ENCODE results near the gene PPP4R3B.
"Not testable (repeated sequence)": the region's sequence is repeated elsewhere in the genome, so short reads cannot be mapped to it uniquely, and the experiment has no call there.

Gene PPP4R3B

DNA sequence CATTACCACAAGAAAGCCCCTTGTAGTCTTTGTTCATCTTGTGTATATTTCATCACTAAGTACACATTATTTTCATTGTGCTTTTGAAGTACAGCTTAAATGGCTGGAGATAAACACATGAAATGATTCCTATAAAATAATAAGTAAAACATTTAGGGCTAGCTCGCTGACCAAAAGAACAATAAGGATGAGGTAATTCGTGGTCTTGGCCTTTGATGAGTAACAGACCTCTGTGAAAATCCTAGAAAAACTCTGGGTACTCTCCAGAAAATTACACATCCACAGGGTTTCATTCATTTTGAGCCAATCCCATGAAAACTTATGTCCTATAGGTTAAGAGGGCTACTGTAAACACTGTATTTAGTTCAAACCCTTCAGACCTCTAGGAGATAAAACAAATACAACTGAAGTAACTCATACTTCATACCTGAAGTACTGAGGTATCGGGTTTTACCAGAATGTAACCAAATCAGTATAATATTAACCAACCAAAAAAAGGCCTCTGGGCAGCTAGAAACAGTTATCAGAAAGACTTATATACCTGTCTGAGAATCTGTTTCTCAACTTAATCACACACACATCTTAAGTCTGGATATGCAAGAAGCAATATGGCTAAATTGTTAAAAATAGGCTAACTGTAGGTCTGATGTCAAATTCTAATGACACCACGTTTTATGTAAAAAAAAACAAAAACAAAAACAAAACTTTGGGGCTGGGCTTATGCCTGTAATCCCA is 66.9 kb downstream of the PPP4R3B start:
- TF ChIP-seq, protein P1, sequence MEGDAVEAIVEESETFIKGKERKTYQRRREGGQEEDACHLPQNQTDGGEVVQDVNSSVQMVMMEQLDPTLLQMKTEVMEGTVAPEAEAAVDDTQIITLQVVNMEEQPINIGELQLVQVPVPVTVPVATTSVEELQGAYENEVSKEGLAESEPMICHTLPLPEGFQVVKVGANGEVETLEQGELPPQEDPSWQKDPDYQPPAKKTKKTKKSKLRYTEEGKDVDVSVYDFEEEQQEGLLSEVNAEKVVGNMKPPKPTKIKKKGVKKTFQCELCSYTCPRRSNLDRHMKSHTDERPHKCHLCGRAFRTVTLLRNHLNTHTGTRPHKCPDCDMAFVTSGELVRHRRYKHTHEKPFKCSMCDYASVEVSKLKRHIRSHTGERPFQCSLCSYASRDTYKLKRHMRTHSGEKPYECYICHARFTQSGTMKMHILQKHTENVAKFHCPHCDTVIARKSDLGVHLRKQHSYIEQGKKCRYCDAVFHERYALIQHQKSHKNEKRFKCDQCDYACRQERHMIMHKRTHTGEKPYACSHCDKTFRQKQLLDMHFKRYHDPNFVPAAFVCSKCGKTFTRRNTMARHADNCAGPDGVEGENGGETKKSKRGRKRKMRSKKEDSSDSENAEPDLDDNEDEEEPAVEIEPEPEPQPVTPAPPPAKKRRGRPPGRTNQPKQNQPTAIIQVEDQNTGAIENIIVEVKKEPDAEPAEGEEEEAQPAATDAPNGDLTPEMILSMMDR (IDR thresholded peaks at IDR 0.05): no peak
- Histone ChIP-seq H3K36me3 (peaks cover 23 to 52% (median 24%) of the 10 kb centered on the region in 3 donors), H3K27me3 (no peaks in the 10 kb centered on the region), H3K27ac (no peak overlapping the region), H3K9me3 (no peaks in the 10 kb centered on the region), H3K4me1 (no peaks in the 10 kb centered on the region), H3K4me3 (no peak overlapping the region)
- DNase-seq: no peak
- intact Hi-C loops (cut with DNase I; ENCODE audit: low total_unique reads): no loop called here

DNA sequence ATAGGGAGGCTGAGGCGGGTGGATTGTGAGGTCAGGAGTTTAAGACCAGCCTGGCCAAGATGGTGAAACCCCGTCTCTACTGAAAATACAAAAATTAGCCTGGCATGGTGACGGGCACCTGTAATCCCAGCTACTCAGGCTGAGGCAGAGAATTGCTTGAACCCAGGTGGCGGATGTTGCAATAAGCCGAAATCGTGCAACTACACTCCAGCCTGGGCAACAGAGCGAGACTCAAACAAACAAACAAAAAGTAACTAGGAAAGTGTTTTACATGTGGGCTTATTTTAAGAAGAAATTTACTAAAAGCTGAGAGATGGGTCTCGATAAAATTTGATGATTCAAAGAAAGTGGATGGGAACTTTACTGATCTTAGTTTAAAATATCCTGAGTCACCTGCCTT is 69.7 kb downstream of the PPP4R3B start:
- H3K9me3 ChIP-seq; H3K27ac ChIP-seq; DNase-seq; intact Hi-C loops (cut with DNase I; ENCODE audit: low total_unique reads); H3K4me1 ChIP-seq; H3K4me3 ChIP-seq; H3K27me3 ChIP-seq: not testable (repeated sequence)
- H3K36me3 ChIP-seq: peaks cover 38 to 62% (median 45%) of the 10 kb centered on the region in 3 donors

DNA sequence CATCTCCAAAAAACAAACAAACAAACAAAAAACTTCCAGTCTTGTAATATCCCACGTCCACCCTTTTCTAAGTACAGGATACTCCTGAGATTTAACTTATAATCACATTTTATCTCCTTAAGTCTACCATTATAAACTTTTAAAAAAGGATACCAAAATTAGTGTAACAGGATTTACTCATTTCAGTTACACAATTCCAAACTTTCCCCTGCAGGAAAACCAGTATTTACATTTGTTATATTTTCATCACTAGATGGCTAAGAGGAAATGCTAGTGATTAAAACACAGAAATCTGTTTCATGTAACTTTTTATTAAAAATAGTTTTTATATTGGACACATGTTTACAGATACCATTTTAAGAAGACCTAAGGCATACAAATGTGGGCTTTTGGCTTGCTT is 70.4 kb downstream of the PPP4R3B start:
- Histone ChIP-seq H3K27ac (no peak overlapping the region), H3K4me1 (no peaks in the 10 kb centered on the region), H3K36me3 (peaks cover 38 to 67% (median 48%) of the 10 kb centered on the region in 3 donors), H3K9me3 (no peaks in the 10 kb centered on the region), H3K27me3 (no peaks in the 10 kb centered on the region), H3K4me3 (no peak overlapping the region)
- no peak for DNase-seq
- TF ChIP-seq, protein P1 (IDR thresholded peaks at IDR 0.05): no peak
- intact Hi-C loops (cut with DNase I; ENCODE audit: low total_unique reads): no loop called here

DNA sequence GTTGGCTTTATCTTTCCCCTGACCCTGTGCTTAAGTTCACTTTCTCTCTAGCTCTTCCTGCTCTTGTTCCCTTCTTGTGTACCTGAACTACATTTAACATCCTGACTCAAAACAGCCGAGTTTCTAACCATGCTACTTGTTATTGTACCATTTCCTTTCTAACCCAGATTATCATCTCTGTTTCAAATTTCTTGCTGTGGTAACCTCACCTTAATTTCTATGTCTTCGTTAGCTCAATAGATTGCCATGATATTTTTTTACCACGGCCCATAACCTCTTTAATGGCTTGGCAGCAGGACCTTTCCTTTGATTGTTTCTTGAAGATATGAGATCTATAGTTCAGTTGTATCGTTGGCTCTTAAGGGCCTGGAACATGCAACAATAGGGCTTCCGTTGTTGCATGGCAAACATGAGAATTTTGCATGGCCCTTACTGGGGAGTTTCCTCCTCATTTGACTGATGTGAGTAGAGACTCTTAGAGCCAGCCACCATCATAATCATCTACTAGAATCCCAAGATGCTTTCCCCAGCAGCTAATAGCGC is 86.8 kb downstream of the PPP4R3B start:
- no peaks in the 10 kb centered on the region for H3K27me3 ChIP-seq
- no peak for DNase-seq
- H3K27ac ChIP-seq: no peak overlapping the region
- intact Hi-C loops (cut with DNase I; ENCODE audit: low total_unique reads): no loop called here
- no peaks in the 10 kb centered on the region for H3K4me1 ChIP-seq
- H3K36me3 ChIP-seq: peaks cover 44 to 84% (median 83%) of the 10 kb centered on the region in 3 donors
- TF ChIP-seq, protein P1 (IDR thresholded peaks at IDR 0.05): no peak
- H3K4me3 ChIP-seq: no peak overlapping the region
- no peaks in the 10 kb centered on the region for H3K9me3 ChIP-seq

DNA sequence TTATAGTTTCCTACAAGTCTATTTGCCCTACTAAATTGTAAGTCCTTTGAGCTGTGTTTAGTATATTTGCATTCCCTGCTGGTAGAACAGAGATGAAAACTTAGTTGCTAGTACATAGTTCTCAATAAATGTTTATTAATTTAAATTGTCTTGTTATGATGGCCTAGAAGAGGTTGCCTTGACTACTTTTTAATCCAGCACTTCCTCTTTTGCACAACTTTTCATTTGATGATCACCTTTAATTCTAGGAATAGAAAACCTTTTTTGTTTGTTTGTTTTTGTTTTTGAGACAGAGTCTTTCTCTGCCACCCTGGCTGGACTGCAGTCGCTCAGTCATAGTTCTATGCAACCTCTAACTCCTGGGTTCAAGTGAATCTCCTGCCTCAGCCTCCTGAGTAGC is 91.2 kb downstream of the PPP4R3B start:
- no peak for DNase-seq
- Histone ChIP-seq H3K9me3 (no peaks in the 10 kb centered on the region), H3K4me1 (peaks cover 0 to under 1% (median 0%) of the 10 kb centered on the region in 4 donors), H3K27ac (no peak overlapping the region), H3K36me3 (peaks cover 57 to 71% (median 67%) of the 10 kb centered on the region in 3 donors), H3K27me3 (no peaks in the 10 kb centered on the region), H3K4me3 (no peak overlapping the region)
- TF ChIP-seq, protein P1 (IDR thresholded peaks at IDR 0.05): no peak
- intact Hi-C loops (cut with DNase I; ENCODE audit: low total_unique reads): loop anchor here (10.0 kb wide), 1 partner anchor 89 kb away; the partner anchor contains the start of gene PPP4R3B

DNA sequence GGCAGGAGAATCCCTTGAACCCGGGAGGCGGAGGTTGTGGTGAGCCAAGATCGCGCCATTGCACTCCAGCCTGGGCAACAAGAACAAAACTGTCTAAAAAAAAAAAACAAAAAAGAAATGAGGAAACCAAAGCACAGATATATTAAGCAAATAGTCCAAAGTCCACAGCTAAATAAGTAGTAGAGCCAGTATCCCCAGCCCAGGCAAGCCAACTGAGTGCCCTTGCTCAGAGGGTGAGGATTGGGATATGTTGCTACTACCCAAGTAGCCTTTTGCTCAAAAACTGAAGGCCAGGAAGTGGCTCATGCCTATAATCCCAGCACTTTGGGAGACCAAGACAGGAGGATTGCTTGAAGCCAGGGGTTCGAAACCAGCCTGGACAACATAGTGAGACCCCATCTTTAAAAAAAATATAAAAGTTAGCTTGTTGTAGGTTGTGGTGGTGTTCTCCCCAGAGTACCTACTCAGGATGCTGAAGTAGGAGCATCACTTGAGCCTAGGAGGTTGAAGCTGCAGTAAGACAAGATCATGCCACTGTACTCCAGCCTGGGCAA is 92.5 kb downstream of the PPP4R3B start:
- Histone ChIP-seq H3K27me3 (no peaks in the 10 kb centered on the region), H3K4me1 (peaks cover 0 to 9% (median 0%) of the 10 kb centered on the region in 4 donors), H3K36me3 (peaks cover 45 to 59% (median 55%) of the 10 kb centered on the region in 3 donors), H3K27ac (no peak overlapping the region), H3K9me3 (no peaks in the 10 kb centered on the region), H3K4me3 (no peak overlapping the region)
- intact Hi-C loops (cut with DNase I; ENCODE audit: low total_unique reads): loop anchor here (10.0 kb wide), 1 partner anchor 90 kb away; the partner anchor contains the start of gene PPP4R3B
- DNase-seq: no peak
- TF ChIP-seq, protein P1 (IDR thresholded peaks at IDR 0.05): no peak
